Measurements from ENCODE around the gene ABHD17C. TPM values are rescaled to one million over a fixed set of nuclear protein-coding genes. Genes with fewer than 3 reads are reported as not detected.

Gene ABHD17C
- total RNA-seq, 1 experiment from 2014 or later = 16.3 TPM

GRCh38 chr15:80801891-80802680, 107.0 kb downstream of the ABHD17C start:
- Histone ChIP-seq H3K27ac (ENCODE audit: low read length) (no peak overlapping the region), H3K4me3 (ENCODE audit: low read depth in 2 of 2, low read length in 2 of 2) (no peak overlapping the region), H3K36me3 (ENCODE audit: control insufficient read depth, insufficient read depth, low read length) (no peaks in the 10 kb centered on the region), H3K9me3 (ENCODE audit: control insufficient read depth, insufficient read depth, low read depth, low read length) (no peaks in the 10 kb centered on the region), H3K4me1 (ENCODE audit: control insufficient read depth, insufficient read depth, low read length) (no peaks in the 10 kb centered on the region), H3K27me3 (ENCODE audit: control insufficient read depth, insufficient read depth, low read length) (peaks cover 7% of the 10 kb centered on the region)
- DNase-seq (ENCODE audit: low read depth, low spot score) = no peak
- in situ Hi-C loops (cut with HindIII; ENCODE audit: low pct_unique_long_range_greater_than_20kb, low sequenced_read_pairs) = no loop called here
- no peak for ATAC-seq
- POLR2A ChIA-PET = no interaction called here
- CTCF ChIA-PET = no interaction called here
- TF ChIP-seq SIN3A (IDR thresholded peaks at IDR 0.05; ENCODE audit: borderline replicate concordance, insufficient read depth, low read depth, low read length) = no peak
- no peak for TF ChIP-seq TCF7L2 (IDR thresholded peaks at IDR 0.05; ENCODE audit: low read depth, low read length)
- no peak for TF ChIP-seq REST (IDR thresholded peaks at IDR 0.05; ENCODE audit: insufficient read depth in 1 of 2, low read depth in 2 of 2, low read length in 1 of 2)
- TF ChIP-seq CTCF (IDR thresholded peaks at IDR 0.05) = no peak
- no peak for TF ChIP-seq POLR2AphosphoS5 (IDR thresholded peaks at IDR 0.05; ENCODE audit: low read depth, low read length)
- no TSS peak for BruUV-seq (replicated peaks)
- intact Hi-C loops (cut with micrococcal nuclease; ENCODE audit: unreplicated experiment) = no loop called here

GRCh38 chr15:80803580-80804525, 108.7 kb downstream of the ABHD17C start:
- intact Hi-C loops (cut with micrococcal nuclease; ENCODE audit: unreplicated experiment) (no loop called here), in situ Hi-C loops (cut with HindIII; ENCODE audit: low pct_unique_long_range_greater_than_20kb, low sequenced_read_pairs) (no loop called here)
- Histone ChIP-seq H3K4me3 (ENCODE audit: low read depth in 2 of 2, low read length in 2 of 2) (no peak overlapping the region), H3K27me3 (ENCODE audit: control insufficient read depth, insufficient read depth, low read length) (peaks cover 9% of the 10 kb centered on the region), H3K9me3 (ENCODE audit: control insufficient read depth, insufficient read depth, low read depth, low read length) (no peaks in the 10 kb centered on the region), H3K36me3 (ENCODE audit: control insufficient read depth, insufficient read depth, low read length) (no peaks in the 10 kb centered on the region), H3K4me1 (ENCODE audit: control insufficient read depth, insufficient read depth, low read length) (no peaks in the 10 kb centered on the region), H3K27ac (ENCODE audit: low read length) (no peak overlapping the region)
- ATAC-seq = no peak
- no peak for TF ChIP-seq SIN3A (IDR thresholded peaks at IDR 0.05; ENCODE audit: borderline replicate concordance, insufficient read depth, low read depth, low read length)
- TF ChIP-seq REST (IDR thresholded peaks at IDR 0.05; ENCODE audit: insufficient read depth in 1 of 2, low read depth in 2 of 2, low read length in 1 of 2) = no peak
- TF ChIP-seq CTCF (IDR thresholded peaks at IDR 0.05) = no peak
- TF ChIP-seq TCF7L2 (IDR thresholded peaks at IDR 0.05; ENCODE audit: low read depth, low read length) = no peak
- no peak for TF ChIP-seq POLR2AphosphoS5 (IDR thresholded peaks at IDR 0.05; ENCODE audit: low read depth, low read length)
- POLR2A ChIA-PET = interaction anchor here (1.1 kb wide), 1 partner anchor 17 kb away, joined by 11 read pairs; no protein-coding TSS in a partner anchor
- no TSS peak for BruUV-seq (replicated peaks)
- DNase-seq (ENCODE audit: low read depth, low spot score) = no peak
- CTCF ChIA-PET = no interaction called here
